ENCODE results near the gene PMS2. TPM values are rescaled to one million over a fixed set of nuclear protein-coding genes. Genes with fewer than 3 reads are reported as not detected.
"Not testable (repeated sequence)": the region's sequence is repeated elsewhere in the genome, so short reads cannot be mapped to it uniquely, and the experiment has no call there.

PMS2 gene, protein sequence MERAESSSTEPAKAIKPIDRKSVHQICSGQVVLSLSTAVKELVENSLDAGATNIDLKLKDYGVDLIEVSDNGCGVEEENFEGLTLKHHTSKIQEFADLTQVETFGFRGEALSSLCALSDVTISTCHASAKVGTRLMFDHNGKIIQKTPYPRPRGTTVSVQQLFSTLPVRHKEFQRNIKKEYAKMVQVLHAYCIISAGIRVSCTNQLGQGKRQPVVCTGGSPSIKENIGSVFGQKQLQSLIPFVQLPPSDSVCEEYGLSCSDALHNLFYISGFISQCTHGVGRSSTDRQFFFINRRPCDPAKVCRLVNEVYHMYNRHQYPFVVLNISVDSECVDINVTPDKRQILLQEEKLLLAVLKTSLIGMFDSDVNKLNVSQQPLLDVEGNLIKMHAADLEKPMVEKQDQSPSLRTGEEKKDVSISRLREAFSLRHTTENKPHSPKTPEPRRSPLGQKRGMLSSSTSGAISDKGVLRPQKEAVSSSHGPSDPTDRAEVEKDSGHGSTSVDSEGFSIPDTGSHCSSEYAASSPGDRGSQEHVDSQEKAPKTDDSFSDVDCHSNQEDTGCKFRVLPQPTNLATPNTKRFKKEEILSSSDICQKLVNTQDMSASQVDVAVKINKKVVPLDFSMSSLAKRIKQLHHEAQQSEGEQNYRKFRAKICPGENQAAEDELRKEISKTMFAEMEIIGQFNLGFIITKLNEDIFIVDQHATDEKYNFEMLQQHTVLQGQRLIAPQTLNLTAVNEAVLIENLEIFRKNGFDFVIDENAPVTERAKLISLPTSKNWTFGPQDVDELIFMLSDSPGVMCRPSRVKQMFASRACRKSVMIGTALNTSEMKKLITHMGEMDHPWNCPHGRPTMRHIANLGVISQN
- total RNA-seq = 9.9 TPM

DNA sequence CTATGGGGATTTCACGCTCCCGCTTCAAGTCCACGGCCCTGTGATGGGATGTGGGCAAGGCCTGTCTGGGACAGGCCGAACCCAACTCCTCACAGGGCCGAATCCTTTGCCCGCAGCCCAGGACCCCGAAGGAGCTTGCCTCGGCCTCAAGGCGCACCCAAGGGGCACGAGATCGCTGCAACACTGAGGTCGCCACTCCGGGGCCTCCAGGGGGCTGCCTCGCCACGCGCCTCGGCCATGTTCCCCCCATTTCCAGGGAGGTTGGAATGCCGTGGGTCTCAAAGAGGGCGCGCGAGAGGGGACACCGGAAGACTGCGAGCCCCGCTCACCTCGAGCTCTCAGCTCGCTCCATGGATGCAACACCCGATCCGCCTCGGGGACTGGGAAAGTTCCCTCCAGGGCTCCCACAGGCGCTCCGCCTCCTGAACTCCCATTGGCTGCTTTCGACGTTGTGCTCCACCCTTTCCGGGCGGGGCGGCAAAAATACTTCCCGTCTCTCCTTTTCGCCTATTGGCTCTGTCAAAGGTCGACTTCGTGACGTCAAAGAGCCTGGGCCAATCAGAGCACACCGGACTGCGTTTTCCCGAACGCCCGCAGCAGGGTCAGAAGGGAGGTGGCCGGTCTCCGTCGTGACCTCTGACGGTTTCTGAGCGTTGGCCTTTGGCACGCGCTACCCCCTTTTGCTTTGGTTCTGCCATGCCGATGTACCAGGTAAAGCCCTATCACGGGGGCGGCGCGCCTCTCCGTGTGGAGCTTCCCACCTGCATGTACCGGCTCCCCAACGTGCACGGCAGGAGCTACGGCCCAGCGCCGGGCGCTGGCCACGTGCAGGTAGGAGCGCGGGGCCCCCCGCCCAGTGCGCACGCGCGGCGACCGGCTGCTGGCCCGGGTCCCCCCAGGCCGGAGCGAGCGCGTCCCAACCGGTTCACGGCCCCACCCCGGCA is at the start of gene PMS2, which contains the start of gene AIMP2:
Gene PMS2 (minus strand): TSS at position 382 of the 944 bp plus-strand sequence. CDS start 30 bp downstream, at position 352.
Gene AIMP2 (plus strand): TSS at position 605 of the 944 bp plus-strand sequence. CDS start 92 bp downstream, at position 697.
- intact Hi-C loops (cut with DNase I) = no loop called here
- peak; percentile 99 for ATAC-seq
- peak; percentile 99 for DNase-seq (ENCODE audit: low spot score)

DNA sequence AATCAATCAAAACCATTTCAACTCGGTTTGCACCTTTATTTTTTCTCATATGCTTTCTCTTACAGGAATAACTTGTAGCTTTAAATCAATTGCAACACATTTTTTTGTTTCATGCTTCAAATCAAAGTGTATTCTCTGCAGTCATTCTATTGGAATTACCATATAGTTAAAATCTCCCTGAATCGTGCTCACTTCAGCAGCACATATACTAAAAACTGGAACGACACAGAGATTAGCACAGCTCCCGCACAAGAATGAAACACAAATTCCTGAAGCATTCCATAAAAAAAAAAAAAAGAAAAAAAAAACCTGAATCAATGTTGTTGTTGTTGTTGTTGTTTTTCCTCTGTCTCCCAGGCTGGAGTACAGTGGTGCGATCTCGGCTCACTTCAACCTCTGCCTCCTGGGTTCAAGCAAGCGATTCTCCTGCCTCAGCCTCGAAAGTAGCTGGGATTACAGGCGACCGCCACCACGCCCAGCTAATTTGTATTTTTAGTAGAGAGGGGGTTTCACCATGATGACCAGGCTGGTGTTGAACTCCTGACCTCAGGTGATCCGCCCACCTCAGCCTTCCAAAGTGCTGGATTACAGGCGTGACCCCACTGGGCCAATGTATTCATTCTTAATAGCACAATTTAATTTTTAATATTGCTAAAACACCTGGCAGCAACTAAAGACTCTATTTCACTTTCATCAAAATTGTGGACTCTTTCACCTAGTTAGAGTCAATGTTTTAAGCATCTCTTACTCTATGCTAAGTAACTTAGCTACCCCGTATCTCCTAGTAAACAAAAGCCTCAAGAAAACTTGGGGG is 48.7 kb upstream of the PMS2 start:
- no peak for DNase-seq (ENCODE audit: low spot score)
- intact Hi-C loops (cut with DNase I) = no loop called here
- no peak for ATAC-seq

DNA sequence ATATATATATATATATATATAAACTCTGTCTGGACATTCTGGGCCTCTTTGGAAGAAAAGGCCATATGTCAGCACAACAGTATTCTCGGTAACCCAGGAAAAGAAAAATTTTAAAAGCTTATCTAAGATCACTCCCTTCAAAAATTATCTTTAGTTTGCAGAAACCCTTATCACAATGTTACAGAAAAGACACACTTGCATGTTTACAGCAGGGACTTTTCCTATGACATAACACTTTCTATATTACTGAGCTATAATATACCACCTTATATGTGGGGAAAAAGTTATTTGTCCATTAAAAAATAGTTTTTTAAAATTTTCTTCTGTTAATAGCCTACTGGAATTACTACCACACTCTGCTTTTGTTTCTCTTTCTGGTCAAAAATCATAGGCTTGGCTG is 47.8 kb upstream of the PMS2 start:
- ATAC-seq (no peak), DNase-seq (ENCODE audit: low spot score) (no peak)
- intact Hi-C loops (cut with DNase I) = no loop called here

DNA sequence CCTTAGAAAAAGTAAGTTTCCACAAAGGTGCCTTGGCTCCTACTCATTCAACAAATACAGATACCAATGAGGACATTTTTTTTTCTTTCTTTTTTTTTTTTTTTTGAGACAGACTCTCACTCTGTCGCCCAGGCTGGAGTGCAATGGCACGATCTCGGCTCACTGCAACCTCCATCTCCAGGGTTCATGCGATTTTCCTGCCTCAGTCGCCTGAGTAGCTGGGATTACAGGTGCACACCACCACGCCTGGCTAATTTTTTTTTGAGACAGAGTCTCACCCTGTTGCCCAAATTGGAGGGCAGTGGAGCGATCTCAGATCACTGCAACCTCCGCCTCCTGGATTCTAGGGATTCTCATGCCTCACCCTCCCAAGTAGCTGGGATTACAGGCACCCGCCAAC is 42.3 kb upstream of the PMS2 start:
- ATAC-seq; intact Hi-C loops (cut with DNase I); DNase-seq (ENCODE audit: low spot score): not testable (repeated sequence)

DNA sequence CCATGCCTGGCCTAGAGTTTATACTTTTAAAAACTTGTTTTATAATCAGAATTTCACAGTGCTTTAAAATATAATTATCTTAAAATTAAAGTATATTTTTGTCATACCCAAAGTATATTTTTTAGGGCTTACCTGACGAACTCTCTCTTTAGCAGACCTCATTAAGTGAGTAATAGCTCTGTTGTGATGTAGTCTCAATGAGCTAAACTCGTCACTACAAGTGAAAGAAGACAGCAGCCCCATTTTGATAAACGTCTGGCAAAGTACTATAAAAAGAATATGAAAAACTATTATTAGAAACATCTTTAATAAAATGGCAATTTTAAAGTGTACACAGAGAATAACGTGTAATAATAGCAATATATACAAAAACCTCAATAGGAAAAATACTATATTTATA is 40.9 kb upstream of the PMS2 start:
- intact Hi-C loops (cut with DNase I) = no loop called here
- ATAC-seq = no peak
- no peak for DNase-seq (ENCODE audit: low spot score)

DNA sequence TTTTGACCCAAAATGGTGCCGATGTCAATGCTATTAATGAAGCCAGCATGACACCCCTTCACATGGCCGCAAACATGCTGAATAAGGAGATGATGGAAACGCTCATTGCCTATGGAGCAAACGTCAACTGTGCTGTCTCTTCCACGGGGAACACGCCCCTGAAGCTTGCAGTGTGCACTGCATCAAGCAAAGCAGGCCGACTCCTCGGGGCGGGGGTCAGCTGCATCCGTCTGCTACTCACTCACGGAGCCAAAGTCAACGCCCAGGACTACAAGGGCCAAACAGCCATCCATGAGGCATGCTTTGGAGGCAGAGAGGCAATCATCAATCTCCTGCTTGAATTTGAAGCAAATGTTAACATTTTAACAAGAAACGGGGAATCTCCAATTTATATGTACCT is 26.8 kb upstream of the PMS2 start:
- ATAC-seq = no peak
- intact Hi-C loops (cut with DNase I) = no loop called here
- DNase-seq (ENCODE audit: low spot score) = no peak

DNA sequence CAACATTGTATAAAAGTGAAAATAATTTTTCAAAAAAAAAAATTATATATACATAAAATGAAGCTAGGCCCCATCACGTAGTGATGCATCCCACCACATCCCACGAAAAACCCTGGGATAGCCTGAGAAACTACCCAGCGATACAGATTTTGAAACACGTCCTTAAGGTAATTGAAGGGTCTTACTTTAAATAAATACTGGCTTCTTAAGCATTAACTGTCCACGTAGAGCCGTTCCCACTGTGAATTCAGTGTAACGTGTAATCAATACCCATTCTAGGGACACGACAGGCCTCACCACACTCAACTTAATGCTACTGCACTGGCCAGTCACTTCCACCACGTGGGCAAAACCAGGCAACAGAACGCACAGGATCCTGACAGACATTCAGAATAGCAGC is 26.3 kb upstream of the PMS2 start:
- ATAC-seq = no peak

DNA sequence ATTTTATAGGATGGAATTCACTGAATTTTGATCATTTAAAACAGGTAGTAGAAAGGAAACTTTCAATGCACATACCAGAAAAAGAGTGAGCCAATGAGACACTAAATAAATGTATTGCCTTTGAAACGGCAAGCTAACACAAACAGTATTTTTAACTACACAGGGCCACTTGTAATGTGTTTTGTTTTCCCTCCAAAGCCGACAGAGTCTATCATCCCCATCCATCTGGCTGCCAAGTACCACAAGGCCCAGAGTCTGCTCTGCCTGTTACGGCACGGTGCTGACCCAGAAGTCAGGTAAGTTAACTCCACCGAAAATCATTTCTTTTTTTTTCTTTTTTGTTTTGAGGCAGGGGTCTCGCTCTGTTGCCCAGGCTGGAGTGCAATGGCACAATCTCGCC is 23.8 kb upstream of the PMS2 start:
- intact Hi-C loops (cut with DNase I) = no loop called here
- DNase-seq (ENCODE audit: low spot score) = no peak

More for the DNA sequence above, 26.3 kb upstream of the PMS2 start:
- DNase-seq (ENCODE audit: low spot score) = no peak
- intact Hi-C loops (cut with DNase I) = no loop called here

DNA sequence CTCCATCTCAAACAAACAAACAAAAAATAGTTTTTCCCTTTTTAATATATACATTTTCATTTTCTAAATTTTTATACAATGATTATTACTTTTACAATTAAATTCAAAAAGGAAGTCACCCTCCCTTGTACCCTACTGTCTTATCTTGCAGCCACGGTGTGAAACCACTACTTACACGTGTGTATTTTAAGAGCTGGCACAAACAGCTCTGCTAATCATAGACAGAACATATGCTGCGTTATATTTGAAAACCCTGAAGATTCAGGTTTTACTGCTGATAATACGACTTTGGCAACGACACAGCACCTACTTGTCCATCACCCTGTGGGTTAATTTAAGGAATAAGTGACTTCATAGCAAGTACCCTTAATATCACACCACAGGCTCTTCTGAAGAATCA is 23.3 kb upstream of the PMS2 start:
- intact Hi-C loops (cut with DNase I) = no loop called here
- ATAC-seq (no peak), DNase-seq (ENCODE audit: low spot score) (no peak)

More for the DNA sequence above, 23.8 kb upstream of the PMS2 start:
- ATAC-seq = no peak

DNA sequence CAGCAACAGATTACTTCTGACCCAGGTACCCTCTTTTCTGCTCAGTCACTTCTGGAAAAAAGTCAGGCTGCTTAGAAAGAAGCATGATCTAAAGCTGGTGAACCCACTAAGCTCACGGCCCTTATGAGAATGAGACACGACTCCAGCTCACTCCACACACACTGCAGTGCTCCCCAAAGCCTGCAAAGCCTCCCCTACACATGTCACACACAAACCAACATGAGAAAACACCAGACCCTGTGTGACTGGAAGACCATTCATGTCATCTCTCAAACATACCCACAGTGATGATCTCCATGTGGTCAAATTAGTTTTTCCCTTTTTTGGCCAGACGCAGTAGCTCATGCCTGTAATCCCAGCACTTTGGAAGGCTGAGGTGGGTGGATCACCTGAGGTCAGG is 22.7 kb upstream of the PMS2 start:
- no peak for ATAC-seq
- DNase-seq (ENCODE audit: low spot score) = no peak
- intact Hi-C loops (cut with DNase I) = no loop called here

DNA sequence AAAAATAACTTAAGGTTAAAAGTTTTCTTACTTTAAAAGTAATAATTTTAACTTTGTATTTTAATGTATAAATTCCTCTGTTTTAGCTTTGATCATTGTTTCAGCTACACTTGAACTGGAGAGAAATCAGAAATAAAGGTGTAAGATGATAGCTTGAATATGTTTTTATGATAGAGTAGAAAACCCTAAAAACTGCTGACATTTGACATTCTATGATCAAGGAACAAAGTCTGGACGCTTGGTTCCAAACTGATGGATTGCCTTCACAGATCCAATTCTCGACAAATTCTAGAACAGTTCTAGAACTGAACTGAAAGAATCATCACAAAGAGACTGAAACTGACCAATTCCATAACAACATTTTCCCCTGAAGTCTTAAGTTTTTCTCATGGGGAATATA is 22.1 kb upstream of the PMS2 start, which contains the start of gene ANKRD61:
Gene ANKRD61 (plus strand): TSS at position 389 of the 400 bp plus-strand sequence. CDS start 0 bp downstream, at position 389.
- ATAC-seq = no peak
- DNase-seq (ENCODE audit: low spot score) = no peak

DNA sequence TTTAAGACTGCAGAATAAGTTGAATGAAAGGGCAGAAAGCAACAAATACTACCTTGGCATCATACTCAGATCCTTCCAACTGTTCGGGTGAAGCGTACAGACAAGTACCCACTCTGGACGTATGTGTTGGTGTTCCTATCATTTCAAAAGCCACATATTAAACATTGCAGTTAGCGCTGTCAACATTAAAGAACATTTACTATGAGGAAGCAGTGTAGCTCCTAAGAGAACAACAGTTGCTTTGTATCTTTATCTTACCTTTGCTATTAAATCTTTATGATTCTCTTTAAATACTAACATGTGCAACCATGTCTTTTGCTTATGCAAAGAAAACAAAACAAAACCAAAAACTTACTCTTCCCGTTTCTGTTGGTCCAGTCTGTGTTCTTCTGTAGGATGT is 19.7 kb upstream of the PMS2 start:
- ATAC-seq (no peak), DNase-seq (ENCODE audit: low spot score) (no peak)
- intact Hi-C loops (cut with DNase I) = no loop called here

More for the DNA sequence above, 22.1 kb upstream of the PMS2 start, which contains the start of gene ANKRD61:
- intact Hi-C loops (cut with DNase I) = no loop called here

DNA sequence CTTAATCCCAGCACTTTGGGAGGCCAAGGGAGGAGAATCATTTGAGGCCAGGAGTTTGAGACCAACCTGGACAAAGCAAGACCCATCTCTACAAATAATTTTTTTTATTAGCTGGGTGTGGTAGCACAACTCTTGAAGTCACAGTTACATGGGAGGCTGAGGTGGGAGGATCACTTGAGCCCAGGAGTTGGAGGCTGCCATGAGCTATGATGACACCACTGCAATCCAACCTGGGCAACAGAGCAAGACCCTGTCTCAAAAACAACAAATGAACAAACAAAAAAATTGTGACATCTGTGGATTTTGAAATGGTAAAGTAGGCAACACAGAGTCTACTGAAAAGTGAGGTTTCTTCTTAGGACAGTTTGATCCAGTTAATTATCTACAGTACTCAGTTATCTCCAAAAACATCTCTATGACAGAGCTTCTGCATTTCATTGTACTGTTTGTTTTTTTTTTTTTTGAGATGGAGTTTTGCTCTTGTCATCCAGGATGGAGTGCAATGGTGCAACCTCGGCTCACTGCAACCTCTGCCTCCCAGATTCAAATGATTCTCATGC is 19.0 kb upstream of the PMS2 start:
- DNase-seq (ENCODE audit: low spot score) (peak; percentile 7), ATAC-seq (no peak)
- intact Hi-C loops (cut with DNase I) = no loop called here

DNA sequence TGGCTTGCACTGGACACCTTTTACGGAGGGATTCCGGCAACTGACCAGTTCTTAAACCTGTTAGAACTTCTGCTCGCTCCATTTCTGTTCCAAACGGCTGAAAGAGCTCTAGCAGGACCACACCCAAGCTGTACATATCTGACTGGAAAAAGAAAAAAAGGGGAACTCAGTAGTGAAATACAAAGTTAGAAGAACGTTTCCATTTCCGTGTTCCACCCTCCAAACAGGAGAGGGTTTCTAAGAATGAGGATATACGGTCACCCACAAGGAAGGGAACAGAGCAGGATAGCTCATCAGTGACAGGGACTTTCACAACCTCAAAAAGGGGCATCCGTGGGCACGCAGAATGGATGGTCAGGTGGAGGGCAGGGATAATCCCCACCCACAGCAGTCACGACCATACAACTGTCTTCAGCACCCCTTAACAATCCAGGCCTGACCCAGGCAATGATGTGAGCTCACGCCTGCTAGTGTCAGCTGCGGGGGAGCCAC is 18.0 kb upstream of the PMS2 start:
- intact Hi-C loops (cut with DNase I) = no loop called here
- DNase-seq (ENCODE audit: low spot score) = no peak
- peak; percentile 64 for ATAC-seq

DNA sequence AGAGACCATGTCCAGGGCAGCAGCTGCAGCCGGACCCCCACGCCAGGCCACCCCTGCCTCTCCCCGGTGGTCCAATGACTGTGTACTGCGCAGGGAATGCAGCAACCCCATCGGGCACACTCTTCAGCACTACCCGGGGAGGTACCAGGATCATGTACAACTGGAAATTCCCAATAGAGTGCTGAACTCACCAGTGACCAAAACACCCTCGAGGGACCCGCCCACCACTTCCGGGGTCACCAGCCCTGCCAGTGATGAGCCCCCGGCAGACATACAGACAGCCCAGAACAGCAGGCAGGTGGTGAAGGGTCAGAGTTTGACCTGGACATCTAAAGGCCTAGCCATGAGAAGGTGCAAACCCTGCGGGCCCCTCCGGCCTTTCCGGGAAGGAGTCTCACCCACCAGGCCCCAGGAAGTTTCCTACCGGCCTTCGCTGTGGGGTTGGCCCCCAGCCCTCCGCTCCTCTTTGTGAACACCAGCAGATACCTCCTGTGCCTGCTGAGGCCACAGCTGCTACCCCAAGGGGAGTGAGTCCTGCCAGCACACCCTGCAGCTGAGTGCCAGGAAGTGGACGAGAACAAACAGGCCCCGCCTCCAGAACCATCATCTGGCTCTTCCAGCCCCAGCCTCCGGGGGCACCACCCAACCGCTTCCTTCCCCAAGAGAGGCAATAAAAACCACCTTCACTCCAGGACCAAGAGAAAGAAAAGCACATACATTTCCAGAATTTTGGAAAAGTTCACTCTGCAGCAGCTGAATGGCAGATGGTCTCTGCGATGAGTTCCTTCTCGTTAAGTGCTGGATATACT is 17.4 kb upstream of the PMS2 start:
- ATAC-seq (peak; percentile 80), DNase-seq (ENCODE audit: low spot score) (peak; percentile 67)
- intact Hi-C loops (cut with DNase I) = no loop called here

DNA sequence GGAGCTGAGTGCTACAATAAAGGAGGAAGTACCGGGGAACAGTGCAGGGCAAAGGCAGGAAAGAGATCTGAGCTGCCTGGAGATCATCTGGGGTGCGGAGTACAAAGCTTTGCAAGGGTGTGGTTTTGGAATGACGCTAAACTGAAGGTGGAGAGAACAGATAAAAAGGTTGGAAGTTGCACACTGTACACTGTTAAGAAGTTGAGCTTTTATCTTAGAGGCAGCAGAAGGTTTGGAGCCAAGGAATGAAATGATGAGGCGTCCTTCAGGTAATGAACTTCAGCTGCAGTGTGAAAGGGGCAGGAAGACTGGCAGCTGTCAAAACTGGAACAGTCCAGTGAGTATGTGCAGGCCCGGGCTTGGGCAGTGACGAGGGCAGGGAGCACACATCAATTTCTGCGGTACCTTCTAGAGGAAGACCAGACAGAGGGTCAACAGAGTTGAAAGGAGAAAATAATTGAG is 15.2 kb upstream of the PMS2 start:
- no peak for ATAC-seq
- no peak for DNase-seq (ENCODE audit: low spot score)
- intact Hi-C loops (cut with DNase I) = no loop called here

DNA sequence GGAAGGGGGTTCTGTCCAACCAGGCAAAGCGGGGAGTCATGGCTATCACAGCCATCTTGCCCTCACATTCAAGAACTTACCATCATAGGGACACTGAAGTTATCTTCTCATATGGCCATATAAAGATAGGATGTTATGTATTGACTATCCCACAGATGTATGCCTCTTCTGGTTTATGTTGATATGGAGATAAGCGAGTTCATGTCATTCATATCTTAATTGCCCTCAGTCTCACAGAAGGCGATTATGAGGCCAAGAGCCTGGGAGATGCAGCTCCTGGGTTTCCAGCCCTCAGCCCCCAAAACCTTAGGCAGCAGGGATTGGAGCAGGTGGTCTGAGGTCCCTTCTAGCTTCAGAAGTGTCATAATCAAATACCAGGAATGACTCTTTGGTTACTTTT is 13.9 kb upstream of the PMS2 start:
- intact Hi-C loops (cut with DNase I) = no loop called here
- ATAC-seq = no peak
- DNase-seq (ENCODE audit: low spot score) = no peak

All from sciatic nerve (tissue), 2 donors.